K562 (cell line): ENCODE data around the gene CRIM1. TPM values are rescaled to one million over a fixed set of nuclear protein-coding genes. Genes with fewer than 3 reads are reported as not detected.

Source experiments
- ATAC-seq: fragments of 200-7000 bp; cut with Tn5 transposase; 3 replicates; pipeline ENCODE4 v1.9.1; 2020; ENCODE audit warnings: moderate library complexity
- BruUV-seq: library from RNA; stranded (reverse); fragments of 400-500 nt; replicated peaks from 2 replicates; lab custom pipeline; 2021; lab: Mats Ljungman, UMichigan
- CTCF ChIA-PET: fragments of 300-600 bp; formaldehyde crosslinking; extraction: SDS; loops from one replicate; lab custom pipeline; 2021; ENCODE audit warnings: low intra/inter-chr PET ratio; lab: Yijun Ruan, JAX
- POLR2A ChIA-PET: fragments of 300-600, 350-650 bp; sonication (Branson Sonifier 250); formaldehyde crosslinking; extraction: SDS; loops from one replicate; lab custom pipeline; 2021; ENCODE audit warnings: antibody characterized with exemption, inconsistent platforms; lab: Yijun Ruan, JAX
- DNase-seq, 4 experiments: peaks; one replicate each; pipeline versions ENCODE4 v3.0.0 to v3.0.0-alpha.2; 2011 to 2018; ENCODE audit warnings: low spot score in 3 of 4, mixed read lengths in 3 of 4; ENCODE audit errors: extremely low read depth in 1 of 4
- FAIRE-seq: peaks from 2 replicates; lab custom pipeline; 2011; peaks lifted over from hg19 to GRCh38; lab: Jason Lieb, UNC
- H2AFZ ChIP-seq: 2 replicates; pipeline ENCODE4 v1.6.0; 2011; ENCODE audit warnings: low read depth, low read length, control low read depth, inconsistent platforms
- H3K27ac ChIP-seq: fragments of 200-600 bp; 3 replicates; pipeline ENCODE4 v1.8.0; 2011; ENCODE audit warnings: low read depth, mild to moderate bottlenecking, control low read depth, inconsistent platforms, low read length, moderate library complexity, mixed read lengths; ENCODE audit errors: extremely low read depth
- H3K27me3 ChIP-seq, 2 experiments: fragments of 300-600 bp in 1 of 2; 2 replicates in 1 of 2; 3 replicates in 1 of 2; pipeline versions ENCODE4 v1.6.0 to v1.8.0; 2011; ENCODE audit warnings: inconsistent platforms in 2 of 2, low read length in 2 of 2, mild to moderate bottlenecking in 1 of 2, mixed read lengths in 1 of 2, moderate library complexity in 1 of 2; ENCODE audit not compliant: control insufficient read depth in 2 of 2, insufficient read depth in 2 of 2
- H3K36me3 ChIP-seq: fragments of 300-600 bp; 3 replicates; pipeline ENCODE4 v1.8.0; 2011; ENCODE audit warnings: mild to moderate bottlenecking, low read length, inconsistent platforms; ENCODE audit not compliant: control insufficient read depth, insufficient read depth
- H3K4me1 ChIP-seq, 2 experiments: fragments of 200-600 bp in 1 of 2; replicated peaks in 1 of 2; 2 replicates in 1 of 2; 3 replicates in 1 of 2; pipeline versions ENCODE4 v1.5.1 to v1.8.0; 2011; ENCODE audit warnings: inconsistent platforms in 2 of 2, low read length in 2 of 2, mild to moderate bottlenecking in 1 of 2, mixed read lengths in 1 of 2, moderate library complexity in 1 of 2; ENCODE audit not compliant: control insufficient read depth in 2 of 2, insufficient read depth in 2 of 2
- H3K4me2 ChIP-seq: 2 replicates; pipeline ENCODE4 v1.6.1; 2011; ENCODE audit warnings: low read length, control low read depth, inconsistent platforms, mixed read lengths; ENCODE audit not compliant: insufficient read depth
- H3K4me3 ChIP-seq: fragments of 200-600 bp; sonication (generic), shearing (Covaris generic); 2 replicates; pipeline ENCODE4 v1.5.1; 2016; ENCODE audit warnings: control low read depth, inconsistent platforms
- H3K79me2 ChIP-seq: fragments of 200-600 bp; 3 replicates; pipeline ENCODE4 v1.8.0; 2011; ENCODE audit warnings: low read length, inconsistent platforms; ENCODE audit not compliant: control insufficient read depth, insufficient read depth
- H3K9ac ChIP-seq, 2 experiments: 2 replicates each; pipeline versions ENCODE4 v1.6.0 to v1.6.1; 2011; ENCODE audit warnings: low read depth in 2 of 2, low read length in 2 of 2, control low read depth in 1 of 2, inconsistent platforms in 1 of 2, mild to moderate bottlenecking in 1 of 2, mixed read lengths in 1 of 2; ENCODE audit not compliant: insufficient read depth in 1 of 2
- H3K9me1 ChIP-seq: one replicate; pipeline ENCODE4 v1.6.0; 2011; ENCODE audit warnings: inconsistent platforms, mild to moderate bottlenecking, low read length, moderate library complexity; ENCODE audit not compliant: control insufficient read depth, insufficient read depth
- H3K9me3 ChIP-seq: replicated peaks from 2 replicates; pipeline ENCODE4 v1.5.1; 2011; ENCODE audit warnings: low read depth, low read length, inconsistent platforms; ENCODE audit not compliant: control insufficient read depth, insufficient read depth
- H4K20me1 ChIP-seq: replicated peaks from 2 replicates; pipeline ENCODE4 v1.6.1; 2011; ENCODE audit warnings: low read length, inconsistent platforms, mixed read lengths; ENCODE audit not compliant: control insufficient read depth, insufficient read depth
- CSDE1 ChIP-seq, 2 experiments: fragments of 450-650 bp; IDR thresholded peaks; 2 replicates each; pipeline ENCODE4 v1.6.1; 2016; ENCODE audit warnings: mild to moderate bottlenecking in 1 of 2
- IRF2 ChIP-seq: sonication (generic); formaldehyde crosslinking; IDR thresholded peaks from 2 replicates; pipeline ENCODE4 v1.8.1; 2022; ENCODE audit warnings: mild to moderate bottlenecking, missing genetic modification reagents
- MTF1 ChIP-seq: fragments of 250-450 bp; sonication (Bioruptor Pico); IDR thresholded peaks from 2 replicates; pipeline ENCODE4 v1.9.0; 2021; ENCODE audit warnings: moderate library complexity, mild to moderate bottlenecking, inconsistent platforms, borderline replicate concordance
- NCOR1 ChIP-seq: fragments of 450-650 bp; IDR thresholded peaks from 2 replicates; pipeline ENCODE4 v1.6.1; 2016; ENCODE audit warnings: mild to moderate bottlenecking, moderate library complexity
- ZBTB1 ChIP-seq: sonication (generic); formaldehyde crosslinking; IDR thresholded peaks from 2 replicates; pipeline ENCODE4 v1.8.1; 2023; ENCODE audit warnings: missing genetic modification reagents, low read depth, mild to moderate bottlenecking, borderline replicate concordance
- ZNF764 ChIP-seq: fragments of 250-450 bp; sonication (Bioruptor Pico); IDR thresholded peaks from 2 replicates; pipeline ENCODE4 v1.4.0; 2020; ENCODE audit warnings: low read depth, mild to moderate bottlenecking, moderate library complexity
- WGBS: fragments of 100-300 bp; shearing (Covaris generic); methylation state at CpG from one replicate; pipeline ENCODE4 v1.1.6; 2016; ENCODE audit warnings: low coverage, mixed read lengths; ENCODE audit not compliant: insufficient coverage; ENCODE audit errors: missing lambda C conversion rate; 5-methylcytosine and 5-hydroxymethylcytosine counted together
- in situ Hi-C: fragments of 300-500 bp; cut with MboI; formaldehyde crosslinking; loops from 4 replicates; pipeline ENCODE4 v1.15.0; 2018; ENCODE audit warnings: inconsistent platforms, mixed read lengths
- intact Hi-C: fragments of 100-400 bp; cut with micrococcal nuclease; formaldehyde crosslinking; loops from 2 replicates; pipeline ENCODE4 v1.14.2; 2022
- polyA plus RNA-seq, 8 experiments: library from polyadenylated mRNA; depleted of rRNA in 4 of 8; stranded (reverse) in 5 of 8; unstranded in 3 of 8; fragments of >200 nt; fragmentation: Nextera tagmentation in 2 of 8; fragmentation: Illumina TruSeq in 1 of 8; extraction: Ambion mirVana in 2 of 8; extraction: Trizol in 1 of 8; gene quantifications; 2 replicates each; pipeline versions ENCODE4 v1.2.1 to v1.2.3, GENCODE V29; 2011 to 2014; ENCODE audit warnings: inconsistent platforms in 1 of 8, missing spikeins in 1 of 8
- total RNA-seq, 7 experiments: library from RNA; depleted of rRNA in 6 of 7; stranded (reverse); fragments of >200 nt in 6 of 7; fragmentation: Illumina TruSeq in 2 of 7; extraction: Trizol in 2 of 7; gene quantifications; 2 replicates each; pipeline versions ENCODE4 v1.2.1 to v1.2.3, GENCODE V29; 2011 to 2021; ENCODE audit warnings: low replicate concordance in 1 of 7

The CRIM1 gene
- total and polyA plus RNA-seq, 9 of the 15 experiments (the other 6 are each of a cell fraction or from before 2014, with no cell fraction given): 0.01 to 0.36 (median 0.06) TPM; not detected in 1

DNA sequence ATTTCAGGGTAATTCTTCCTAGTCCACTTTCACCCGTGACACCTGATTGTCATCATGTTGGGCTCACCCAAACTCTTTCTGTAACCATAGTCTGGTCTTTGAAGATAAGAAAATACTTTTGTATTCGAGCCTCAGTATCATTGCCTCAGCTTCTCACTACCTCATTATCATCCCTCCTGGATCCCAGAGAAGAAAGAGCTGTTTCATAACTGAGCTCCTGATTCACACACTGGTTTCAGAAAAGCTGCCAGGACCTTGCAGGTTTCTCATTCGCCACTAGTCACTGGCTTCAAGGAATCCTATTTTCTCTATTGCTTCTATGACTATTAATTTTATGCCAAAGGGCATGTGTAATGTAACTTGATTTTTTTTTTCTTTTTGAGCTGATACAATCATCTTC, 2.9 kb upstream of the CRIM1 start:
- ATAC-seq (no peak), DNase-seq (no peak), FAIRE-seq (no peak)
- no peaks in the 10 kb centered on the region for H4K20me1 ChIP-seq
- intact Hi-C loops: loop anchor here (2.0 to 10.0 kb wide), 3 partner anchors 154 to 422 kb away; no protein-coding TSS in a partner anchor
- no peak overlapping the region for H3K4me2 ChIP-seq
- in situ Hi-C loops: loop anchor here (5.0 kb wide), 1 partner anchor 305 kb away; no protein-coding TSS in a partner anchor
- 4% methylated on average over 3 of the region's 3 CpGs for WGBS
- H2AFZ ChIP-seq: no peak overlapping the region
- no peaks in the 10 kb centered on the region for H3K36me3 ChIP-seq
- H3K4me3 ChIP-seq: no peak overlapping the region
- no peaks in the 10 kb centered on the region for H3K9me3 ChIP-seq
- no peaks in the 10 kb centered on the region for H3K79me2 ChIP-seq
- ChIA-PET POLR2A (no interaction called here), CTCF (interaction anchor here (0.6 to 2.0 kb wide), 3 partner anchors 311 to 433 kb away, joined by 3 to 8 read pairs (median 7); no protein-coding TSS in a partner anchor)
- peaks cover 3 to 16% of the 10 kb centered on the region in 2 experiments; a peak in 3 of 5 replicates for H3K27me3 ChIP-seq
- no peak overlapping the region for H3K27ac ChIP-seq
- no peak overlapping the region for H3K9ac ChIP-seq
- no TSS peak for BruUV-seq
- no peaks in the 10 kb centered on the region for H3K9me1 ChIP-seq
- TF ChIP-seq NCOR1 (no peak), MTF1 (CRISPR knock-in tag) (no peak), ZBTB1 (CRISPR knock-in tag) (no peak), CSDE1 (IDR thresholded peaks at IDR 0.05) (no peak), ZNF764 (no peak), IRF2 (CRISPR knock-in tag) (no peak)
- H3K4me1 ChIP-seq: peaks cover 0 to 14% of the 10 kb centered on the region in 2 experiments; a peak in 2 of 5 replicates
